MM.1S (cell line): ENCODE data around the gene FAM83F.

ENCODE experiments used
- DNase-seq: peaks from one replicate; pipeline ENCODE4 v3.0.0-alpha.2; 2015
- H2AFZ ChIP-seq: fragments of 300-600 bp; sonication (generic); 2 replicates; pipeline ENCODE4 v1.6.0; 2016; ENCODE audit warnings: antibody characterized with exemption, low read length
- H3F3A ChIP-seq: fragments of 300-600 bp; sonication (generic); 2 replicates; pipeline ENCODE4 v1.6.1; 2016; ENCODE audit warnings: mild to moderate bottlenecking, antibody characterized with exemption, low read length, moderate library complexity, mixed read lengths; ENCODE audit not compliant: insufficient read depth
- H3K27ac ChIP-seq: fragments of 300-600 bp; sonication (generic); 2 replicates; pipeline ENCODE4 v1.5.1; 2016; ENCODE audit warnings: mild to moderate bottlenecking, low read length
- H3K27me3 ChIP-seq: fragments of 300-600 bp; sonication (generic); replicated peaks from 2 replicates; pipeline ENCODE4 v1.6.0; 2016; ENCODE audit warnings: low read length; ENCODE audit not compliant: insufficient read depth
- H3K36me3 ChIP-seq: fragments of 300-600 bp; sonication (generic); replicated peaks from 2 replicates; pipeline ENCODE4 v1.6.1; 2016; ENCODE audit warnings: mild to moderate bottlenecking, low read length, mixed read lengths; ENCODE audit not compliant: insufficient read depth
- H3K4me1 ChIP-seq: fragments of 300-600 bp; sonication (generic); 2 replicates; pipeline ENCODE4 v1.6.1; 2016; ENCODE audit warnings: low read length, mixed read lengths
- H3K4me2 ChIP-seq: fragments of 300-600 bp; sonication (generic); 2 replicates; pipeline ENCODE4 v1.6.0; 2016; ENCODE audit warnings: low read depth, low read length
- H3K4me3 ChIP-seq: fragments of 300-600 bp; sonication (generic); 2 replicates; pipeline ENCODE4 v1.5.1; 2016; ENCODE audit warnings: low read length, mixed read lengths
- H3K79me2 ChIP-seq: fragments of 300-600 bp; sonication (generic); 2 replicates; pipeline ENCODE4 v1.6.1; 2016; ENCODE audit warnings: mixed run types, low read length, mixed read lengths
- H3K9ac ChIP-seq: fragments of 300-600 bp; sonication (generic); 2 replicates; pipeline ENCODE4 v1.6.1; 2016; ENCODE audit warnings: low read length, mixed read lengths
- H3K9me2 ChIP-seq: fragments of 300-600 bp; sonication (generic); replicated peaks from 2 replicates; pipeline ENCODE4 v1.6.1; 2016; ENCODE audit warnings: mild to moderate bottlenecking, low read length, mixed read lengths; ENCODE audit not compliant: insufficient read depth
- H3K9me3 ChIP-seq: fragments of 300-600 bp; sonication (generic); replicated peaks from 2 replicates; pipeline ENCODE4 v1.6.1; 2016; ENCODE audit warnings: mild to moderate bottlenecking, low read length, mixed read lengths; ENCODE audit not compliant: insufficient read depth
- H4K20me1 ChIP-seq: fragments of 300-600 bp; sonication (generic); 2 replicates; pipeline ENCODE4 v1.6.1; 2016; ENCODE audit warnings: mild to moderate bottlenecking, low read length, moderate library complexity, mixed read lengths; ENCODE audit not compliant: insufficient read depth
- CTCF ChIP-seq: fragments of 300-600 bp; sonication (generic); IDR thresholded peaks from 2 replicates; pipeline ENCODE4 v1.5.1; 2016; ENCODE audit warnings: antibody characterized with exemption, low read length, mixed read lengths
- EZH2 ChIP-seq: fragments of 300-600 bp; sonication (generic); optimal IDR thresholded peaks from 2 replicates; pipeline ENCODE3; 2017; ENCODE audit warnings: low read depth, mild to moderate bottlenecking, antibody characterized with exemption, low read length, mixed read lengths
- EZH2phosphoT487 ChIP-seq: fragments of 300-600 bp; sonication (generic); IDR thresholded peaks from 2 replicates; pipeline ENCODE4 v1.6.1; 2018; ENCODE audit warnings: antibody characterized with exemption, low read length

Gene FAM83F

GRCh38 chr22:40036591-40037225, 42.0 kb downstream of the FAM83F start:
- Histone ChIP-seq H3K27me3 (peaks cover 19% of the 10 kb centered on the region), H3K27ac (no peak overlapping the region), H3K4me3 (no peak overlapping the region), H3K4me2 (no peak overlapping the region), H3K9me3 (no peaks in the 10 kb centered on the region), H3K4me1 (no peaks in the 10 kb centered on the region), H2AFZ (no peak overlapping the region), H3K36me3 (no peaks in the 10 kb centered on the region), H4K20me1 (no peaks in the 10 kb centered on the region), H3F3A (no peaks in the 10 kb centered on the region), H3K9ac (no peak overlapping the region), H3K79me2 (no peaks in the 10 kb centered on the region), H3K9me2 (no peaks in the 10 kb centered on the region)
- TF ChIP-seq EZH2phosphoT487 (no peak), CTCF (peak; percentile 95), EZH2 (no peak)
- peak; percentile 86 for DNase-seq

- TF ChIP-seq EZH2 (no peak), CTCF (no peak), EZH2phosphoT487 (no peak)
- Histone ChIP-seq H3K27ac (no peak overlapping the region), H4K20me1 (no peaks in the 10 kb centered on the region), H3K4me1 (no peaks in the 10 kb centered on the region), H3K4me3 (no peak overlapping the region), H3K9ac (no peak overlapping the region), H3K9me2 (no peaks in the 10 kb centered on the region), H3K9me3 (no peaks in the 10 kb centered on the region), H3K27me3 (peaks cover 19% of the 10 kb centered on the region), H3K79me2 (no peaks in the 10 kb centered on the region), H3K36me3 (no peaks in the 10 kb centered on the region), H3F3A (no peaks in the 10 kb centered on the region), H3K4me2 (no peak overlapping the region), H2AFZ (no peak overlapping the region)
- DNase-seq = no peak
These were observed 42.6 kb downstream of the FAM83F start for GRCh38 chr22:40037320-40037719.

- Histone ChIP-seq H3K27ac (no peak overlapping the region), H3K9ac (no peak overlapping the region), H3K4me2 (no peak overlapping the region), H3F3A (no peaks in the 10 kb centered on the region), H4K20me1 (no peaks in the 10 kb centered on the region), H3K9me3 (no peaks in the 10 kb centered on the region), H3K27me3 (peaks cover 19% of the 10 kb centered on the region), H2AFZ (no peak overlapping the region), H3K9me2 (no peaks in the 10 kb centered on the region), H3K79me2 (no peaks in the 10 kb centered on the region), H3K4me1 (peaks cover 11% of the 10 kb centered on the region; the same call in 1 of the 2 replicates), H3K36me3 (no peaks in the 10 kb centered on the region), H3K4me3 (no peak overlapping the region)
- DNase-seq = no peak
- TF ChIP-seq EZH2phosphoT487 (no peak), EZH2 (no peak), CTCF (no peak)
These were observed 44.8 kb downstream of the FAM83F start for GRCh38 chr22:40039482-40040115.
